Measurements from ENCODE around the gene DOCK4. TPM values are rescaled to one million over a fixed set of nuclear protein-coding genes. Genes with fewer than 3 reads are reported as not detected.

Gene DOCK4
- total and polyA plus RNA-seq, 3 donors from 2014 or later, result 5.4 to 17.1 (median 12.4) TPM

- Histone ChIP-seq H3K4me3 (no peak overlapping the region), H3K27ac (no peak overlapping the region), H3K36me3 (ENCODE audit: low read depth, missing control alignments) (no peaks in the 10 kb centered on the region), H3K4me1 (no peaks in the 10 kb centered on the region), H3K27me3 (no peaks in the 10 kb centered on the region), H3K9me3 (no peaks in the 10 kb centered on the region)
- TF ChIP-seq, protein P1, sequence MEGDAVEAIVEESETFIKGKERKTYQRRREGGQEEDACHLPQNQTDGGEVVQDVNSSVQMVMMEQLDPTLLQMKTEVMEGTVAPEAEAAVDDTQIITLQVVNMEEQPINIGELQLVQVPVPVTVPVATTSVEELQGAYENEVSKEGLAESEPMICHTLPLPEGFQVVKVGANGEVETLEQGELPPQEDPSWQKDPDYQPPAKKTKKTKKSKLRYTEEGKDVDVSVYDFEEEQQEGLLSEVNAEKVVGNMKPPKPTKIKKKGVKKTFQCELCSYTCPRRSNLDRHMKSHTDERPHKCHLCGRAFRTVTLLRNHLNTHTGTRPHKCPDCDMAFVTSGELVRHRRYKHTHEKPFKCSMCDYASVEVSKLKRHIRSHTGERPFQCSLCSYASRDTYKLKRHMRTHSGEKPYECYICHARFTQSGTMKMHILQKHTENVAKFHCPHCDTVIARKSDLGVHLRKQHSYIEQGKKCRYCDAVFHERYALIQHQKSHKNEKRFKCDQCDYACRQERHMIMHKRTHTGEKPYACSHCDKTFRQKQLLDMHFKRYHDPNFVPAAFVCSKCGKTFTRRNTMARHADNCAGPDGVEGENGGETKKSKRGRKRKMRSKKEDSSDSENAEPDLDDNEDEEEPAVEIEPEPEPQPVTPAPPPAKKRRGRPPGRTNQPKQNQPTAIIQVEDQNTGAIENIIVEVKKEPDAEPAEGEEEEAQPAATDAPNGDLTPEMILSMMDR (IDR thresholded peaks at IDR 0.05), result no peak
- no peak for TF ChIP-seq POLR2A (IDR thresholded peaks at IDR 0.05)
- no peak for DNase-seq
- intact Hi-C loops (cut with DNase I; ENCODE audit: low total_unique reads), result no loop called here
- WGBS, 2 donors, result 81 to 88% methylated on average over 3 of the region's 3 CpGs
These were observed 207.9 kb downstream of the DOCK4 start for GRCh38 chr7:111998326-111998725.

GRCh38 chr7:111997546-111997945 lies 208.7 kb downstream of the DOCK4 start:
- DNase-seq, result no peak
- Histone ChIP-seq H3K4me3 (no peak overlapping the region), H3K4me1 (no peaks in the 10 kb centered on the region), H3K36me3 (ENCODE audit: low read depth, missing control alignments) (no peaks in the 10 kb centered on the region), H3K27me3 (no peaks in the 10 kb centered on the region), H3K9me3 (no peaks in the 10 kb centered on the region), H3K27ac (no peak overlapping the region)
- intact Hi-C loops (cut with DNase I; ENCODE audit: low total_unique reads), result no loop called here
- TF ChIP-seq, protein P1 (IDR thresholded peaks at IDR 0.05), result no peak
- no peak for TF ChIP-seq POLR2A (IDR thresholded peaks at IDR 0.05)
- WGBS, 2 donors, result 78 to 90% methylated on average over 1 of the region's 1 CpG

GRCh38 chr7:111992601-111993000 lies 213.6 kb downstream of the DOCK4 start:
- no peaks in the 10 kb centered on the region for H3K36me3 ChIP-seq (ENCODE audit: low read depth, missing control alignments)
- H3K4me3 ChIP-seq, result no peak overlapping the region
- TF ChIP-seq, protein P1 (IDR thresholded peaks at IDR 0.05), result no peak
- TF ChIP-seq POLR2A (IDR thresholded peaks at IDR 0.05), result no peak
- H3K27ac ChIP-seq, result no peak overlapping the region
- H3K4me1 ChIP-seq, result no peaks in the 10 kb centered on the region
- intact Hi-C loops (cut with DNase I; ENCODE audit: low total_unique reads), result no loop called here
- 86 to 90% methylated on average over 4 of the region's 4 CpGs for WGBS, 2 donors
- H3K27me3 ChIP-seq, result no peaks in the 10 kb centered on the region
- no peak for DNase-seq
- no peaks in the 10 kb centered on the region for H3K9me3 ChIP-seq

DNA sequence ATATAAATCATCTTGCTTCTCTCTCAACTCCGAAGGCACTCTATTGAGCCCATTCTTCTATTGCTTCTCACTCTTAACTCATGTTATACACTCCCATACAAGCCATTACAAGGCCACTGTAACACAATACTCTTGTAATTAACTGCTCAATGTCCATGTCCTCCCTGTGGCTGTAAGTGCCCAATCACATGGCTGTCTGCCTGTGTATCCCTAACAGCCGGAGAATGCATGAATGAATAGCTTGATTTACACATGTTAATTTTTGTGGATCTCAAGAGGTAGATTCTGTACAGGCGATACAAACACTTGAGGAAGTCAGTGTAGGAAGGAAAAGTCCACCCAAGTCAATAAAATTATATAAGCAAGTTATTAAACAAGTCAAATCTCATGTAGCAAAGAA lies 215.6 kb downstream of the DOCK4 start:
- no peaks in the 10 kb centered on the region for H3K9me3 ChIP-seq
- intact Hi-C loops (cut with DNase I; ENCODE audit: low total_unique reads), result no loop called here
- no peaks in the 10 kb centered on the region for H3K36me3 ChIP-seq (ENCODE audit: low read depth, missing control alignments)
- H3K27ac ChIP-seq, result no peak overlapping the region
- 84 to 85% methylated on average over 3 of the region's 3 CpGs for WGBS, 2 donors
- DNase-seq, result no peak
- no peaks in the 10 kb centered on the region for H3K27me3 ChIP-seq
- H3K4me1 ChIP-seq, result no peaks in the 10 kb centered on the region
- TF ChIP-seq POLR2A (IDR thresholded peaks at IDR 0.05), result no peak
- TF ChIP-seq, protein P1 (IDR thresholded peaks at IDR 0.05), result no peak
- no peak overlapping the region for H3K4me3 ChIP-seq

- intact Hi-C loops (cut with DNase I; ENCODE audit: low total_unique reads), result no loop called here
- Histone ChIP-seq H3K27ac (peak overlapping the region in 1 of 2 donors; percentile 26), H3K36me3 (ENCODE audit: low read depth, missing control alignments) (no peaks in the 10 kb centered on the region), H3K27me3 (no peaks in the 10 kb centered on the region), H3K4me1 (no peaks in the 10 kb centered on the region), H3K9me3 (no peaks in the 10 kb centered on the region), H3K4me3 (no peak overlapping the region)
- DNase-seq, result no peak
- WGBS, 2 donors, result 71 to 92% methylated on average over 1 of the region's 1 CpG
- TF ChIP-seq, protein P1 (IDR thresholded peaks at IDR 0.05), result no peak
- no peak for TF ChIP-seq POLR2A (IDR thresholded peaks at IDR 0.05)
These were observed 218.3 kb downstream of the DOCK4 start for GRCh38 chr7:111987886-111988285.

Data from testis (tissue), 3 donors.